Ovary (tissue), 3 donors: ENCODE measurements around the gene MYH9.

Experiments
- EP300 ChIP-seq: sonication (generic); formaldehyde crosslinking; IDR thresholded peaks from one replicate; pipeline ENCODE4 v1.6.1; 2017; ENCODE audit warnings: antibody characterized with exemption
- POLR2A ChIP-seq: fragments of 450-650 bp; IDR thresholded peaks from one replicate; pipeline ENCODE4 v1.6.1; 2017; ENCODE audit warnings: antibody characterized with exemption, mild to moderate bottlenecking, moderate library complexity
- TF ChIP-seq, protein P1 (sequence below), 3 donors: fragments of 450-650 bp in 2 of 3; fragments of 200-600 bp in 1 of 3; IDR thresholded peaks; one replicate each; pipeline versions ENCODE4 v1.5.1 to v1.8.0; 2016 to 2022; ENCODE audit warnings: antibody characterized with exemption in 3 of 3, mild to moderate bottlenecking in 1 of 3
- donor health status: DM: no; HTN: no; CAD: no.

DNA sequence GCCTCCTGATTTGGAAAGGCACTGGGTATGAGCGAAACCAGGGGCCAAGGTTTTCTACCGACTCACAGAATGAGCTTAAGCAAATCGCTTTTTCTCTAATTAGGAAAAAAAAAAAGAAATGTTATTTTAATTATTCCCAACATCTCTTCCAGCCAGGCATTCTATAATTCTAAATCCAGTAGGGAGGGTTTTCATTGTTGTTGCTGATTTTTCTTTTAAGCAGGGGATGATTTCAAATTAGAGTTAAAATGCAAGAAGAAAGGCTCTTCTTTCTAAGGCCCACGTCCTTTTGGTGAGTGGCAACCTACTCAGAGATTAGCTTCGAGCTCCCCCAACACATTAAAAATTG lies 8.9 kb downstream of the MYH9 start:
- TF ChIP-seq, protein P1, sequence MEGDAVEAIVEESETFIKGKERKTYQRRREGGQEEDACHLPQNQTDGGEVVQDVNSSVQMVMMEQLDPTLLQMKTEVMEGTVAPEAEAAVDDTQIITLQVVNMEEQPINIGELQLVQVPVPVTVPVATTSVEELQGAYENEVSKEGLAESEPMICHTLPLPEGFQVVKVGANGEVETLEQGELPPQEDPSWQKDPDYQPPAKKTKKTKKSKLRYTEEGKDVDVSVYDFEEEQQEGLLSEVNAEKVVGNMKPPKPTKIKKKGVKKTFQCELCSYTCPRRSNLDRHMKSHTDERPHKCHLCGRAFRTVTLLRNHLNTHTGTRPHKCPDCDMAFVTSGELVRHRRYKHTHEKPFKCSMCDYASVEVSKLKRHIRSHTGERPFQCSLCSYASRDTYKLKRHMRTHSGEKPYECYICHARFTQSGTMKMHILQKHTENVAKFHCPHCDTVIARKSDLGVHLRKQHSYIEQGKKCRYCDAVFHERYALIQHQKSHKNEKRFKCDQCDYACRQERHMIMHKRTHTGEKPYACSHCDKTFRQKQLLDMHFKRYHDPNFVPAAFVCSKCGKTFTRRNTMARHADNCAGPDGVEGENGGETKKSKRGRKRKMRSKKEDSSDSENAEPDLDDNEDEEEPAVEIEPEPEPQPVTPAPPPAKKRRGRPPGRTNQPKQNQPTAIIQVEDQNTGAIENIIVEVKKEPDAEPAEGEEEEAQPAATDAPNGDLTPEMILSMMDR (IDR thresholded peaks at IDR 0.05), result no peak
- TF ChIP-seq POLR2A (no peak), EP300 (no peak)
